Measurements from ENCODE around the gene TM4SF20.

- TF ChIP-seq CTCF (IDR thresholded peaks at IDR 0.05; ENCODE audit: low read depth, low read length, missing input control) (no peak), GABPA (IDR thresholded peaks at IDR 0.05 in 1 of 2, conservative IDR thresholded peaks at IDR 0.05 in 1 of 2) (no peak), TAF1 (conservative IDR thresholded peaks at IDR 0.05) (no peak), REST (IDR thresholded peaks at IDR 0.05) (no peak)
- TF ChIP-seq, protein P1, sequence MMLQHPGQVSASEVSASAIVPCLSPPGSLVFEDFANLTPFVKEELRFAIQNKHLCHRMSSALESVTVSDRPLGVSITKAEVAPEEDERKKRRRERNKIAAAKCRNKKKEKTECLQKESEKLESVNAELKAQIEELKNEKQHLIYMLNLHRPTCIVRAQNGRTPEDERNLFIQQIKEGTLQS (IDR thresholded peaks at IDR 0.05), result no peak
- TF ChIP-seq, protein P2, sequence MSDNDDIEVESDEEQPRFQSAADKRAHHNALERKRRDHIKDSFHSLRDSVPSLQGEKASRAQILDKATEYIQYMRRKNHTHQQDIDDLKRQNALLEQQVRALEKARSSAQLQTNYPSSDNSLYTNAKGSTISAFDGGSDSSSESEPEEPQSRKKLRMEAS (IDR thresholded peaks at IDR 0.05), result no peak
Observed at GRCh38 chr2:227363756-227364155, 15.3 kb downstream of the TM4SF20 start.
